HEK293 (cell line): ENCODE data around the gene STARD3.

Experiments
- CTCF ChIA-PET: fragments of 350-600 bp; formaldehyde crosslinking; extraction: SDS; loops from one replicate; lab custom pipeline; 2021; ENCODE audit warnings: antibody characterized with exemption; lab: Yijun Ruan, JAX
- POLR2A ChIA-PET: fragments of 300-600 bp; formaldehyde crosslinking; extraction: SDS; loops from one replicate; lab custom pipeline; 2020; ENCODE audit warnings: antibody characterized with exemption, inconsistent platforms; lab: Yijun Ruan, JAX
- H3K27ac ChIP-seq: fragments of 200-500 bp; sonication (Bioruptor generic); 2 replicates; pipeline ENCODE4 v1.5.1; 2014; ENCODE audit warnings: low read depth, low read length, control low read depth, inconsistent platforms; ENCODE audit errors: extremely low read depth
- H3K36me3 ChIP-seq, 2 experiments: fragments of 200-500 bp in 1 of 2; sonication (Bioruptor generic) in 1 of 2; 1 replicate in 1 of 2; 2 replicates in 1 of 2; pipeline ENCODE4 v1.5.1; 2014 to 2017; ENCODE audit warnings: inconsistent platforms in 2 of 2, low read length in 2 of 2; ENCODE audit not compliant: control insufficient read depth in 2 of 2, insufficient read depth in 1 of 2
- H3K4me1 ChIP-seq: fragments of 200-500 bp; sonication (Bioruptor generic); 2 replicates; pipeline ENCODE4 v1.5.1; 2014; ENCODE audit warnings: mild to moderate bottlenecking, low read length, inconsistent platforms; ENCODE audit not compliant: control insufficient read depth, insufficient read depth
- H3K4me3 ChIP-seq: 2 replicates; pipeline ENCODE4 v1.5.1; 2011; ENCODE audit warnings: low read depth, mild to moderate bottlenecking, control low read depth, low read length, moderate library complexity
- H3K9me3 ChIP-seq: fragments of 200-500 bp; sonication (Bioruptor generic); 2 replicates; pipeline ENCODE4 v1.5.1; 2014; ENCODE audit warnings: low read depth, low read length, inconsistent platforms; ENCODE audit not compliant: control insufficient read depth, insufficient read depth
- CTCF ChIP-seq: fragments of 450-650 bp; formaldehyde crosslinking; IDR thresholded peaks from 2 replicates; pipeline ENCODE4 v1.5.1; 2016; ENCODE audit warnings: missing biosample characterization, missing genetic modification characterization
- GLI2 ChIP-seq: fragments of 450-650 bp; formaldehyde crosslinking; IDR thresholded peaks from 2 replicates; pipeline ENCODE4; 2017; ENCODE audit warnings: missing biosample characterization, missing genetic modification characterization, low read depth, borderline replicate concordance
- HIC1 ChIP-seq: fragments of 450-650 bp; formaldehyde crosslinking; IDR thresholded peaks from 2 replicates; pipeline ENCODE4 v1.5.1; 2016; ENCODE audit warnings: missing biosample characterization, missing genetic modification characterization
- HOXA7 ChIP-seq: sonication (generic); formaldehyde crosslinking; IDR thresholded peaks from 2 replicates; pipeline ENCODE4 v1.8.1; 2022; ENCODE audit warnings: missing genetic modification reagents, borderline replicate concordance
- PATZ1 ChIP-seq: fragments of 450-650 bp; formaldehyde crosslinking; IDR thresholded peaks from 2 replicates; pipeline ENCODE4 v1.5.1; 2016; ENCODE audit warnings: missing biosample characterization, missing genetic modification characterization
- RBAK ChIP-seq: fragments of 450-650 bp; formaldehyde crosslinking; IDR thresholded peaks from 2 replicates; pipeline ENCODE4 v1.5.1; 2016; ENCODE audit warnings: missing biosample characterization, missing genetic modification characterization
- SALL2 ChIP-seq: fragments of 450-650 bp; formaldehyde crosslinking; IDR thresholded peaks from 2 replicates; pipeline ENCODE4 v1.5.0; 2017; ENCODE audit warnings: missing biosample characterization, mild to moderate bottlenecking, missing genetic modification characterization, borderline replicate concordance
- SCRT1 ChIP-seq: fragments of 450-650 bp; formaldehyde crosslinking; IDR thresholded peaks from 2 replicates; pipeline ENCODE4 v1.5.1; 2016; ENCODE audit warnings: missing biosample characterization, missing genetic modification characterization, borderline replicate concordance
- ZBTB48 ChIP-seq: fragments of 450-650 bp; formaldehyde crosslinking; IDR thresholded peaks from 2 replicates; pipeline ENCODE4 v1.5.1; 2016; ENCODE audit warnings: missing biosample characterization, missing genetic modification characterization
- ZBTB7A ChIP-seq: fragments of 450-650 bp; formaldehyde crosslinking; IDR thresholded peaks from 2 replicates; pipeline ENCODE4 v1.5.1; 2016; ENCODE audit warnings: low read depth, missing biosample characterization, missing genetic modification characterization
- ZNF10 ChIP-seq: fragments of 450-650 bp; formaldehyde crosslinking; IDR thresholded peaks from 2 replicates; pipeline ENCODE4 v1.5.1; 2017; ENCODE audit warnings: missing biosample characterization, missing genetic modification characterization
- ZNF140 ChIP-seq: fragments of 450-650 bp; formaldehyde crosslinking; IDR thresholded peaks from 2 replicates; pipeline ENCODE4 v1.5.1; 2016; ENCODE audit warnings: missing biosample characterization, missing genetic modification characterization
- ZNF16 ChIP-seq: fragments of 450-650 bp; formaldehyde crosslinking; IDR thresholded peaks from 2 replicates; pipeline ENCODE4 v1.5.1; 2016; ENCODE audit warnings: low read depth, missing biosample characterization, missing genetic modification characterization
- ZNF2 ChIP-seq: fragments of 450-650 bp; formaldehyde crosslinking; IDR thresholded peaks from 2 replicates; pipeline ENCODE4 v1.5.1; 2016; ENCODE audit warnings: missing biosample characterization, missing genetic modification characterization
- ZNF248 ChIP-seq: fragments of 450-650 bp; formaldehyde crosslinking; IDR thresholded peaks from 2 replicates; pipeline ENCODE4 v1.5.1; 2017; ENCODE audit warnings: missing biosample characterization, missing genetic modification characterization
- ZNF280D ChIP-seq: fragments of 450-650 bp; formaldehyde crosslinking; IDR thresholded peaks from 2 replicates; pipeline ENCODE4 v1.5.1; 2016; ENCODE audit warnings: missing biosample characterization, missing genetic modification characterization
- ZNF324 ChIP-seq: fragments of 450-650 bp; formaldehyde crosslinking; IDR thresholded peaks from 2 replicates; pipeline ENCODE4 v1.5.1; 2016; ENCODE audit warnings: missing biosample characterization, missing genetic modification characterization
- ZNF423 ChIP-seq: fragments of 450-650 bp; formaldehyde crosslinking; IDR thresholded peaks from 2 replicates; pipeline ENCODE4 v1.5.1; 2016; ENCODE audit warnings: missing biosample characterization, missing genetic modification characterization
- ZNF529 ChIP-seq: fragments of 450-650 bp; formaldehyde crosslinking; IDR thresholded peaks from 2 replicates; pipeline ENCODE4 v1.5.1; 2017; ENCODE audit warnings: missing genetic modification characterization, missing biosample characterization; ENCODE audit not compliant: insufficient replicate concordance
- ZNF555 ChIP-seq: fragments of 450-650 bp; formaldehyde crosslinking; conservative IDR thresholded peaks from 2 replicates; pipeline ENCODE4 v1.5.1; 2017; ENCODE audit warnings: missing biosample characterization, mild to moderate bottlenecking, missing genetic modification characterization, inconsistent platforms
- ZNF600 ChIP-seq: fragments of 450-650 bp; formaldehyde crosslinking; IDR thresholded peaks from 2 replicates; pipeline ENCODE4 v1.5.1; 2016; ENCODE audit warnings: missing biosample characterization, missing genetic modification characterization
- ZNF76 ChIP-seq: fragments of 450-650 bp; formaldehyde crosslinking; IDR thresholded peaks from 2 replicates; pipeline ENCODE4; 2016; ENCODE audit warnings: low read depth, missing biosample characterization, missing genetic modification characterization, borderline replicate concordance
- ZNF768 ChIP-seq: fragments of 450-650 bp; formaldehyde crosslinking; IDR thresholded peaks from 2 replicates; pipeline ENCODE4 v1.5.1; 2018; ENCODE audit warnings: missing biosample characterization, mild to moderate bottlenecking, missing genetic modification characterization
- ZXDB ChIP-seq: fragments of 450-650 bp; formaldehyde crosslinking; IDR thresholded peaks from 2 replicates; pipeline ENCODE4 v1.5.1; 2016; ENCODE audit warnings: missing biosample characterization, missing genetic modification characterization

STARD3 gene

GRCh38 chr17:39670746-39671145, 33.8 kb downstream of the STARD3 start:
- Histone ChIP-seq H3K27ac (no peak overlapping the region), H3K9me3 (no peaks in the 10 kb centered on the region), H3K36me3 (no peaks in the 10 kb centered on the region), H3K4me1 (peaks cover 7% of the 10 kb centered on the region), H3K4me3 (no peak overlapping the region)
- TF ChIP-seq ZNF10 (tag by site-specific recombination), result no peak
- peak; percentile 61; the same call in 1 of the 2 replicates for TF ChIP-seq ZNF600 (tag by site-specific recombination)
- TF ChIP-seq ZNF324, result no peak
- TF ChIP-seq HIC1 (tag by site-specific recombination), result no peak
- no peak for TF ChIP-seq SALL2 (tag by site-specific recombination)
- TF ChIP-seq ZNF768, result no peak
- POLR2A ChIA-PET, result interaction anchor here (0.6 to 4.0 kb wide), 5 partner anchors 17 to 59 kb away, joined by 3 to 17 read pairs (median 7); partner anchors contain the start of genes ERBB2, PGAP3 and PPP1R1B
- CTCF ChIA-PET, result interaction anchor here (0.6 to 11.6 kb wide), 10 partner anchors 19 to 464 kb away, joined by 3 to 168 read pairs (median 10); partner anchors contain the start of genes MIEN1 and PPP1R1B

- POLR2A ChIA-PET, result interaction anchor here (0.6 to 4.0 kb wide), 5 partner anchors 16 to 81 kb away, joined by 3 to 17 read pairs (median 7); partner anchors contain the start of genes ERBB2, PGAP3 and PPP1R1B
- no peak overlapping the region for H3K4me3 ChIP-seq
- H3K4me1 ChIP-seq, result peaks cover 12% of the 10 kb centered on the region
- CTCF ChIA-PET, result interaction anchor here (0.6 to 11.6 kb wide), 16 partner anchors 9 to 382 kb away, joined by 3 to 168 read pairs (median 5); partner anchors contain the start of genes MED24, MIEN1 and PPP1R1B
- H3K9me3 ChIP-seq, result no peaks in the 10 kb centered on the region
- no peak overlapping the region for H3K27ac ChIP-seq
- peaks cover 0 to 2% of the 10 kb centered on the region in 2 experiments; a peak in 1 of 3 replicates for H3K36me3 ChIP-seq
- TF ChIP-seq ZBTB48 (tag by site-specific recombination) (peak; percentile 88), HOXA7 (CRISPR knock-in tag) (no peak), ZNF248 (tag by site-specific recombination) (no peak), ZNF423 (tag by site-specific recombination) (no peak), GLI2 (tag by site-specific recombination) (no peak), ZNF2 (tag by site-specific recombination) (0 out of 2 replicates have a peak, but pooled peaks have one; percentile 13), ZNF140 (tag by site-specific recombination) (no peak), ZNF600 (tag by site-specific recombination) (no peak), ZNF280D (tag by site-specific recombination) (no peak), RBAK (tag by site-specific recombination) (no peak), ZNF555 (tag by site-specific recombination) (no peak), ZNF76 (tag by site-specific recombination) (no peak), ZNF16 (tag by site-specific recombination) (no peak), CTCF (peak; percentile 80), PATZ1 (tag by site-specific recombination) (peak; percentile 63; the same call in 1 of the 2 replicates), ZXDB (tag by site-specific recombination) (no peak), ZNF529 (tag by site-specific recombination) (no peak), ZBTB7A (tag by site-specific recombination) (0 out of 2 replicates have a peak, but pooled peaks have one; percentile 19), SCRT1 (tag by site-specific recombination) (no peak)
Measured at GRCh38 chr17:39671651-39672521, 34.9 kb downstream of the STARD3 start.
